Ovary (tissue), 3 donors: ENCODE data around the gene SEZ6L2.
"Not testable (repeated sequence)": the region's sequence is repeated elsewhere in the genome, so short reads cannot be mapped to it uniquely, and the experiment has no call there.

Experiments
- POLR2A ChIP-seq: fragments of 450-650 bp; IDR thresholded peaks from one replicate; pipeline ENCODE4 v1.6.1; 2017; ENCODE audit warnings: antibody characterized with exemption, mild to moderate bottlenecking, moderate library complexity
- TF ChIP-seq, protein P1 (sequence below), 3 donors: fragments of 450-650 bp in 2 of 3; fragments of 200-600 bp in 1 of 3; IDR thresholded peaks; one replicate each; pipeline versions ENCODE4 v1.5.1 to v1.8.0; 2016 to 2022; ENCODE audit warnings: antibody characterized with exemption in 3 of 3, mild to moderate bottlenecking in 1 of 3
- donor health status: DM: no; HTN: no; CAD: no.

- TF ChIP-seq, protein P1, sequence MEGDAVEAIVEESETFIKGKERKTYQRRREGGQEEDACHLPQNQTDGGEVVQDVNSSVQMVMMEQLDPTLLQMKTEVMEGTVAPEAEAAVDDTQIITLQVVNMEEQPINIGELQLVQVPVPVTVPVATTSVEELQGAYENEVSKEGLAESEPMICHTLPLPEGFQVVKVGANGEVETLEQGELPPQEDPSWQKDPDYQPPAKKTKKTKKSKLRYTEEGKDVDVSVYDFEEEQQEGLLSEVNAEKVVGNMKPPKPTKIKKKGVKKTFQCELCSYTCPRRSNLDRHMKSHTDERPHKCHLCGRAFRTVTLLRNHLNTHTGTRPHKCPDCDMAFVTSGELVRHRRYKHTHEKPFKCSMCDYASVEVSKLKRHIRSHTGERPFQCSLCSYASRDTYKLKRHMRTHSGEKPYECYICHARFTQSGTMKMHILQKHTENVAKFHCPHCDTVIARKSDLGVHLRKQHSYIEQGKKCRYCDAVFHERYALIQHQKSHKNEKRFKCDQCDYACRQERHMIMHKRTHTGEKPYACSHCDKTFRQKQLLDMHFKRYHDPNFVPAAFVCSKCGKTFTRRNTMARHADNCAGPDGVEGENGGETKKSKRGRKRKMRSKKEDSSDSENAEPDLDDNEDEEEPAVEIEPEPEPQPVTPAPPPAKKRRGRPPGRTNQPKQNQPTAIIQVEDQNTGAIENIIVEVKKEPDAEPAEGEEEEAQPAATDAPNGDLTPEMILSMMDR (IDR thresholded peaks at IDR 0.05), result not testable (repeated sequence)
- not testable (repeated sequence) for TF ChIP-seq POLR2A
These were observed 10.0 kb downstream of the SEZ6L2 start for GRCh38 chr16:29889372-29889771.
